Panc1 (cell line): ENCODE data around the gene ZC3H7A.

Experiments used
- POLR2AphosphoS5 ChIP-seq: IDR thresholded peaks from 2 replicates; pipeline ENCODE4 v1.6.1; 2012; ENCODE audit warnings: mild to moderate bottlenecking, low read depth, low read length, moderate library complexity
- SIN3A ChIP-seq: IDR thresholded peaks from 2 replicates; pipeline ENCODE4 v1.6.1; 2012; ENCODE audit warnings: low read depth, mild to moderate bottlenecking, low read length, moderate library complexity, borderline replicate concordance; ENCODE audit not compliant: insufficient read depth
- TF ChIP-seq, protein P1 (sequence below): fragments of 450-650 bp; IDR thresholded peaks from 2 replicates; pipeline ENCODE4 v1.5.1; 2017; ENCODE audit warnings: mild to moderate bottlenecking
- TF ChIP-seq, protein P2 (sequence below), 2 experiments: IDR thresholded peaks; 2 replicates each; pipeline ENCODE4 v1.6.1; 2011 to 2012; ENCODE audit warnings: low read depth in 2 of 2, control low read depth in 1 of 2, low read length in 1 of 2, mild to moderate bottlenecking in 1 of 2, moderate library complexity in 1 of 2; ENCODE audit not compliant: insufficient read depth in 1 of 2

DNA sequence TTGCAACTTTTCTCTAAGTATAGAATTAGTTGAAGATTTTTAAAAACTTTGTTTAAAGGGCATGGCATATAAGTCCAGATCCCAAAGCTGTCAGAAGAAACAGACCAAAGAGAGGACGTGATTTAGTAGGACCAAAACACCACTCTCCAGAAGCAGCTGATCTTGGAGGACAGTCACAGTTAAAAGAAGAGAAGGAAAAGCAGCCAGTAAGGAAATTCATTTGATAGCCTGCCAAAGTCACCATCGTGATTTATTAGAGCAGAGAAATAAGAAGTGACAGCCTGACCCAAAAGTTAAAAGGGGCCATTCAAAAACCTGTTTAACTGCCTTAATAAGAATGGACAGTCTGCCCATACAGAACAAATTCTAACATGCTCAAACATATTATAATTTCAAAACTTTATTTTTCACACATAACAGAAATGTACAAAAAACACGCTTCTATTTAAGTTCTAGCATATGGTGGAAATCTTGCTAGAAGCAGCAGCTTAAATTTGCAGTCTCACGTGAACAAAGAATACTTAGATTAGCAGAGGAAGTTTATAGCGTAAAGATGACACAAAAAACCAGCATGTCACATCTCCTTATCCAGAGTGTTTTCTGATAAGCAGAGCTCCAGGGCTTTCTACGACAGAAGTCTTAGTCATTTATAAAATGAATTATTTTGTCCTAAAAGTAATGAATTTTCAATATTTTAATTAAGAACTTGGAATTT lies 91.6 kb downstream of the ZC3H7A start:
- TF ChIP-seq, protein P1, sequence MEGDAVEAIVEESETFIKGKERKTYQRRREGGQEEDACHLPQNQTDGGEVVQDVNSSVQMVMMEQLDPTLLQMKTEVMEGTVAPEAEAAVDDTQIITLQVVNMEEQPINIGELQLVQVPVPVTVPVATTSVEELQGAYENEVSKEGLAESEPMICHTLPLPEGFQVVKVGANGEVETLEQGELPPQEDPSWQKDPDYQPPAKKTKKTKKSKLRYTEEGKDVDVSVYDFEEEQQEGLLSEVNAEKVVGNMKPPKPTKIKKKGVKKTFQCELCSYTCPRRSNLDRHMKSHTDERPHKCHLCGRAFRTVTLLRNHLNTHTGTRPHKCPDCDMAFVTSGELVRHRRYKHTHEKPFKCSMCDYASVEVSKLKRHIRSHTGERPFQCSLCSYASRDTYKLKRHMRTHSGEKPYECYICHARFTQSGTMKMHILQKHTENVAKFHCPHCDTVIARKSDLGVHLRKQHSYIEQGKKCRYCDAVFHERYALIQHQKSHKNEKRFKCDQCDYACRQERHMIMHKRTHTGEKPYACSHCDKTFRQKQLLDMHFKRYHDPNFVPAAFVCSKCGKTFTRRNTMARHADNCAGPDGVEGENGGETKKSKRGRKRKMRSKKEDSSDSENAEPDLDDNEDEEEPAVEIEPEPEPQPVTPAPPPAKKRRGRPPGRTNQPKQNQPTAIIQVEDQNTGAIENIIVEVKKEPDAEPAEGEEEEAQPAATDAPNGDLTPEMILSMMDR = no peak
- TF ChIP-seq POLR2AphosphoS5 (no peak), SIN3A (no peak)
- TF ChIP-seq, protein P2, sequence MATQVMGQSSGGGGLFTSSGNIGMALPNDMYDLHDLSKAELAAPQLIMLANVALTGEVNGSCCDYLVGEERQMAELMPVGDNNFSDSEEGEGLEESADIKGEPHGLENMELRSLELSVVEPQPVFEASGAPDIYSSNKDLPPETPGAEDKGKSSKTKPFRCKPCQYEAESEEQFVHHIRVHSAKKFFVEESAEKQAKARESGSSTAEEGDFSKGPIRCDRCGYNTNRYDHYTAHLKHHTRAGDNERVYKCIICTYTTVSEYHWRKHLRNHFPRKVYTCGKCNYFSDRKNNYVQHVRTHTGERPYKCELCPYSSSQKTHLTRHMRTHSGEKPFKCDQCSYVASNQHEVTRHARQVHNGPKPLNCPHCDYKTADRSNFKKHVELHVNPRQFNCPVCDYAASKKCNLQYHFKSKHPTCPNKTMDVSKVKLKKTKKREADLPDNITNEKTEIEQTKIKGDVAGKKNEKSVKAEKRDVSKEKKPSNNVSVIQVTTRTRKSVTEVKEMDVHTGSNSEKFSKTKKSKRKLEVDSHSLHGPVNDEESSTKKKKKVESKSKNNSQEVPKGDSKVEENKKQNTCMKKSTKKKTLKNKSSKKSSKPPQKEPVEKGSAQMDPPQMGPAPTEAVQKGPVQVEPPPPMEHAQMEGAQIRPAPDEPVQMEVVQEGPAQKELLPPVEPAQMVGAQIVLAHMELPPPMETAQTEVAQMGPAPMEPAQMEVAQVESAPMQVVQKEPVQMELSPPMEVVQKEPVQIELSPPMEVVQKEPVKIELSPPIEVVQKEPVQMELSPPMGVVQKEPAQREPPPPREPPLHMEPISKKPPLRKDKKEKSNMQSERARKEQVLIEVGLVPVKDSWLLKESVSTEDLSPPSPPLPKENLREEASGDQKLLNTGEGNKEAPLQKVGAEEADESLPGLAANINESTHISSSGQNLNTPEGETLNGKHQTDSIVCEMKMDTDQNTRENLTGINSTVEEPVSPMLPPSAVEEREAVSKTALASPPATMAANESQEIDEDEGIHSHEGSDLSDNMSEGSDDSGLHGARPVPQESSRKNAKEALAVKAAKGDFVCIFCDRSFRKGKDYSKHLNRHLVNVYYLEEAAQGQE (IDR thresholded peaks at IDR 0.05; ENCODE audit: insufficient read depth in 1 of 2, low read depth in 2 of 2, low read length in 1 of 2) = no peak
